T-helper 2 cell treated with Interferon-gamma antibody and Interleukin-4, amounts not matched to agents 100 ng/mL and 5 ng/mL, for 36 hours (primary cell): ENCODE measurements around the gene GTPBP8. TPM values are rescaled to one million over a fixed set of nuclear protein-coding genes. Genes with fewer than 3 reads are reported as not detected.
"Not testable (repeated sequence)": the region's sequence is repeated elsewhere in the genome, so short reads cannot be mapped to it uniquely, and the experiment has no call there.

Source experiments
- intact Hi-C: fragments of 100-400 bp; cut with micrococcal nuclease; formaldehyde crosslinking; loops from one replicate; pipeline ENCODE4 v1.15.1; 2023
- total RNA-seq: library from RNA; stranded (reverse); gene quantifications from 2 replicates; pipeline ENCODE4 v1.2.3, GENCODE V29; 2022

The GTPBP8 gene
- total RNA-seq, 1 donor from 2014 or later = 19.0 TPM

- intact Hi-C loops = no loop called here
Observed at GRCh38 chr3:112987710-112988334, 3.0 kb upstream of the GTPBP8 start.

- intact Hi-C loops = no loop called here
Observed at GRCh38 chr3:112995800-112996199, 5.0 kb downstream of the GTPBP8 start.

DNA sequence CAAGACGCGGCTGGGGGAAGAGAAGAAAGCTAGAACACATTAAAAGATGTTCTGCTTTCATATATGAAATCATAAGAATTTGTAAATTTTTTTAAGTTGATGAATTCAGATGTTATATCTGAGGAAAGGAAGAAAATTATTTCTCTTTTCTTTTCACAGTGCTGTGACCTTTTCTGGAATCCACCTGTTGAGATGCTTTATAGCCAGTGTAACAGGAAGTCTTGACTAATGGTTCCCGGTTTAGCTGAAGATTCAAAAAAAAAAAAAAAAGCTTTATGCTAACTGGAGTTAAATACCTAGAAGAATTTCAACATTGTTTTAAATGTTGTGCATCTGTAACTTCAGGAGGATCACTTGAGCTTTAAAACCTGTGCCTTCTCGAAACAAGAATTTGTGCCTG is 9.9 kb downstream of the GTPBP8 start:
- intact Hi-C loops = no loop called here

GRCh38 chr3:113002037-113002436 is 11.3 kb downstream of the GTPBP8 start:
- intact Hi-C loops = no loop called here

DNA sequence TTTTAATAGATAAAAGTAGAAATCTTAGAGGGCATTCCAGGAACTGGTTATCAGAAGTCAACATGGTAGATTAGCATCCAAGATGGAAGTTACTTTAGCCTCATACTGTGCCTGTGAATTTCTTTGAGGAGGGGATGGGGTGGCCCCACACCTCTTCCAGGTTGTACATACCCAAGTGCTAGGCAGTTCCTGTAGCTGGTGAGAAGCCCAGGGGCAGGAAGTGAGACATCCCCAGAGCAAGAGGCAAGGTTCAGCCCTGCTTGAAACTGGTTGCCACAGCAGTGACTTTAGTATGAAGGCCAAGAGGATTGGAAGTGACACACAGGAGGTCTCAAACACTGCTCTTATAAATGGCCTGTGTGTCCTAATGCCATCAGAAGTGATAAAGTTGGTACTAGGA is 11.9 kb downstream of the GTPBP8 start:
- intact Hi-C loops = no loop called here

- intact Hi-C loops = loop anchor here (1.0 kb wide), 2 partner anchors 14 kb away; a partner anchor contains a TSS
Observed at GRCh38 chr3:113005611-113006010, 14.8 kb downstream of the GTPBP8 start.

DNA sequence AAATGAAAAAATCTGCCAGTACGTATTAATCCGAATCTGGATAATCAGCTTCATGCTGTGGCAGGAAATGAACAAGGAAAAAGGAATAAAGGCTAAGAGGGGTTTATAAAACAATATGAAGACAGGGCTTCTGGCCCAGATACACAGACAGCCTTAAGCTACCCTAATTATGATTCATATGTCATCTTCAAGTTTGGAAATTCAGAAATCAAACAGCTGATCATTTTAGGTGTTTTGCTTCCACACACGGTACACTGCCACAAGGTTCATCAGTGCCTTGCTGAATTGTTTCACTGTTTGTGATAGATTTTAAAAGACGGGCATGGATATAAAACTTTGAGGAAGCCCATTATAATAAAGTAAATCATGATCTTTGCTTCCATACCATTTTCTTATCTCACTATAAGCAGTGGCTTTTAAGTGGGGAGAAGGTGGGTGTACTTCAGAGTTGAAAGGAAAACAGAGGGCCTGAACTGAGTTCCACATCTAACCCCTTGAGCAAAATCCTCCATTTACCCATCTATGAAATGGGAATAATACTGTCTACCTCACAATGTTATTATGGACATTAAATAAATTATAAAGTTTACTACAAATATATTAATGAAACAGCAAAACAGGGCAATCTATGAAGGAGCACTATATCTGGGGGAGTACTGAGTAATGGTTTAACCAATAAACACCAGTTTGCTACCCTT is 15.7 kb downstream of the GTPBP8 start:
- intact Hi-C loops = no loop called here

DNA sequence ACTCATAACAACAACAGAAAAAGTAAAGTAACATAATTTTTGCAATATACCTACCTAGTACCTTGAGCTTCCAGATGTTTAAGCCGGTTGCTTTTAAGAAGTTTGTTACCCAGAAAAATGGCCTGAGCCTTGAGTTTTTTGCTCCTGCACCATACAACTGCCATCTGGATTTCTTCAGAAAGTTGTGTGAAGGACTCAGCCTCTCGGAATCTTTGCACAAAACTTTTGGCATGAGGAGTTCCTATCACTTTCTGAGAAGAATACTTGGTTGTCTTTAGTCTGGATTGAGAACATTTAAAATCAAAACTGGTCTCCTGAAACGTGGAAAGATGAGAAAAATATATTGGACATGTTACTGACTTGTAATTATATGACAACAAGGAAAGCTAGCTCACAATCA is 17.3 kb downstream of the GTPBP8 start:
- intact Hi-C loops = no loop called here

DNA sequence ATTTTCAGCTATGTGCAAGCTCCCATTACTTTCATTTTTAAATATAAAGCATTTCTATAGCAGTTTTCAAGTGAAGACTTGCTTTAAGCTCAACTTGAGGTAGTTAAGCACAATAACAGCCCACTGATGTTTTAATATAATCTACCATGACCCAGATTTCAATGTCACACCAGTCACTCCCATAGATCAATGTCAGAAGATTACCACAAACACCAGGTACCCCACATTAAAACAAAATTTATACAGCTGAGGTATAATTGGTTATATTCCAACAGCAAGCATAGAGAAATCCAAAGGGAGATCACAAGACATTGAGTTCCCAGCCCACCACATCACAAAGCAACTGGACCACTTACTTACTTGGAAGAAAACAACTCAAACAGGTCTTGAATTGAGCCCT is 22.8 kb downstream of the GTPBP8 start:
- intact Hi-C loops = no loop called here

DNA sequence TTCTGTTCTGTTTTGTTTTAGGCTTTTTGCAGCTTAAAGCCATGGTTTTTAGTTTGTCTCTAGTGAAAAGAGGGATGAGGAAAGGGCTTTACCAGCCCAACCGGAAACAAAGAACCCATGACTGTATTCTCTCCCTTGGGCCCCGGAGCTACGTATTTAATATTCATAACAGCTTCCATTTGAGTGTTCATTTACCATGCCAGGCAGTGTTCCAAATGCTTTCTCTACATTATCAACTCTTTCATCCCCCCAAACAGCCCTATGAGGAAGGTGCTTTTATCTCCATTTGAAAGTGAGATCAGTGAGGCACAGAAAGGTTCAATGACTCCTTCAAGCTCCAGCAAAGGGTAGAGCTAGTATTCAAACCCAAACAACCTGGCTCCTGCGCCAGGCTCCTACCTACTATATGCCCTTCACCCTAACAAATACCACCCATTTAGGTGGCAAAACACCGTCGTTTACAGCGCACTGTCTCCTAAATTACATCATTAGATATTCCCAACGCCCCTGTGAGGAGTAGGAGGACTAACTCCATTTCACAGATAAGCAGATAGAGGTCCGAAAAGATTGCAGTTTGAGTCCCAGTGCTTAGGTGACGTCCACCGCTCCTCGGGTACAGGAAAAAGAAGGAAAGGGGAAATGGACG is 27.9 kb downstream of the GTPBP8 start:
- intact Hi-C loops = loop anchor here (1.0 kb wide), 5 partner anchors 13 to 728 kb away; partner anchors contain the start of genes ATG3 and NAA50

- intact Hi-C loops = loop anchor here (1.0 kb wide), 5 partner anchors 14 to 727 kb away; partner anchors contain the start of genes ATG3 and NAA50
Observed at GRCh38 chr3:113019182-113020137, 28.7 kb downstream of the GTPBP8 start.

GRCh38 chr3:113021471-113021870 is 30.7 kb downstream of the GTPBP8 start:
- intact Hi-C loops = no loop called here

DNA sequence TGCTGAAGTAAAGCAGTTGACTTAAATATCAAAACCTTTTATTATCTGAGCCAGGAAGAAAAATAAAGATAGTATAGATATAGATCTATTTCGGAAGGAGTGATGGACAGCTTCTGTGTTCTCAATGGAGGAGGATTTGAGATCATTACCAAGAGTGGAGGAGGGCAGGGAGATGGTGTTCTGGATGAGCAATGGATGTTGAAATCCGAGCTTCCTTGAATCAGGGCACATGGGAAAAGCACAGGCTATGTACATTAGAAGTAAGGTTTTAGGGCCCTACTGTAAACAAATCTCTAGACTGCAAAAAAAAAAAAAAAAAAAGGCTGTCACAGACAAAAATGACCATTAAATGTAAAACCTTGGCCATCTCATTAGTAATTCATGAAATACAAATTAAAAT is 43.2 kb downstream of the GTPBP8 start:
- intact Hi-C loops = no loop called here

GRCh38 chr3:113035387-113035982 is 44.7 kb downstream of the GTPBP8 start:
- intact Hi-C loops = loop anchor here (5.0 kb wide), 1 partner anchor 393 kb away; the partner anchor contains the start of gene CCDC80

DNA sequence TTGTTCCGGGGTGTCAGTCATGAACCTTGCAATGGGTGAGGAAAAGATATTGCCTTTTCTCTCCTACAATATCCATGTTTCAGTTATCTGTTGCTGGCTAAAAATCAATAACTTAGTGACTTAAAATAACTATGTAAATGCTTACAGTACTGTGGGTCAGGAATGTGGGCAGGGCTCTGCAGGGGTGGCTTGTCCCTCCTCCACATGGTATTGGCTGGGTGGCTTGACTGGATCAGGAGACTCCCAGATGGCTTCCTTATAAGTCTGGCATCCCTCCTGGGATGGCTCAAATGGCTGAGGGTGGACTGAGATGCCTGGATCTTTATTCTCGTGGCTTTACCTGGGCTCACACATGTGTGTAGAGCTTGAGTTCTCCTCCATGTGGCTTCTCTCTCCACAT is 47.5 kb downstream of the GTPBP8 start:
- intact Hi-C loops = loop anchor here (5.0 kb wide), 1 partner anchor 396 kb away; the partner anchor contains the start of gene CCDC80

GRCh38 chr3:113039546-113039945 is 48.8 kb downstream of the GTPBP8 start:
- intact Hi-C loops = loop anchor here (5.0 kb wide), 1 partner anchor 397 kb away; the partner anchor contains the start of gene CCDC80

DNA sequence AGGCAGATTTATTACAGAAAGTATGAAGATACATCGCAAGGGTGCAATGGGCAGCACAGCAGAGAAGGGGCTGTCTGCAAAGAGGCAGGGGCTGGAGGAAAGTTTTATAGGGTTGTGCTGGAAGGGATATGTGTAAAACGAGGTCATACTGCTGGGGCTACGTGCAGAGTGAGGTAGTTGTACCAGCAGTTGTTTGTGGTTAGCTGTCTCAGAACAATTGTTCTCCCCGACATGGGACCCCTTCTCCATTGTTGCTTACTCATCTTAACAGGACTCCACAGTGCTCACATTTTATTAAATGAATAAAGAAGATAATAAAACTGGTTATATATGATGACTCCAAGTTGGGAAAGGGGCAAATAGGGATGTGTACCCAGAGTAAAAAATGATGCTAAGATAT is 49.4 kb downstream of the GTPBP8 start:
- intact Hi-C loops = no loop called here

- intact Hi-C loops = no loop called here
Observed at GRCh38 chr3:113043686-113044085, 52.9 kb downstream of the GTPBP8 start.

DNA sequence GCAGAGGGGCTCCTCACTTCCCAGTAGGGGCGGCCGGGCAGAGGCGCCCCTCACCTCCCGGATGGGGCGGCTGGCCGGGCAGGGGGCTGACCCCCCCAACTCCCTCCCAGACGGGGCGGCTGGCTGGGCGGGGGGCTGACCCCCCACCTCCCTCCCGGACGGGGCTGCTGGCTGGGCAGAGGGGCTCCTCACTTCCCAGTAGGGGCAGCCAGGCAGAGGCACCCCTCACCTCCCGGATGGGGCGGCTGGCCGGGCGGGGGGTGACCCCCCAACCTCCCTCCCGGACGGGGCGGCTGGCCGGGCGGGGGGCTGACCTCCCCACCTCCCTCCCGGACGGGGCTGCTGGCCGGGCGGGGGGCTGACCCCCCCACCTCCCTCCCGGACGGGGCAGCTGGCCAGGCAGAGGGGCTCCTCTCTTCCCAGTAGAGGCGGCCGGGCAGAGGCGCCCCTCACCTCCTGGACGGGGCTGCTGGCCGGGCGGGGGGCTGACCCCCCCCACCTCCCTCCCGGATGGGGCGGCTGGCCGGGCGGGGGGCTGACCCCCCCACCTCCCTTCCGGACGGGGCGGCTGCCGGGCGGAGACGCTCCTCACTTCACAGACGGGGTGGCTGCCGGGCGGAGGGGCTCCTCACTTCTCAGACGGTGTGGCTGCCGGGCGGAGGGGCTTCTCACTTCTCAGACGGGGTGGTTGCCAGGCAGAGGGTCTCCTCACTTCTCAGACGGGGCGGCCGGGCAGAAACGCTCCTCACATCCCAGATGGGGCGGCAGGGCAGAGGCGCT is 55.6 kb downstream of the GTPBP8 start:
- intact Hi-C loops = not testable (repeated sequence)

GRCh38 chr3:113051302-113051711 is 60.5 kb downstream of the GTPBP8 start:
- intact Hi-C loops = loop anchor here (1.0 to 10.0 kb wide), 4 partner anchors 83 to 527 kb away; no protein-coding TSS in a partner anchor
